Peyer's patch (tissue), 4 donors: Measurements from ENCODE around the gene PTPRJ.

Source experiments
- POLR2A ChIP-seq, 2 donors: fragments of 450-650 bp; IDR thresholded peaks; one replicate each; pipeline ENCODE4 v1.5.1; 2017; ENCODE audit warnings: antibody characterized with exemption in 2 of 2, mild to moderate bottlenecking in 2 of 2, moderate library complexity in 2 of 2
- TF ChIP-seq, protein P1 (sequence below), 6 experiments: fragments of 450-650 bp in 4 of 6; fragments of 200-600 bp in 2 of 6; sonication (generic) in 1 of 6; IDR thresholded peaks; one replicate each; pipeline ENCODE4 v1.5.1; 2017 to 2019; ENCODE audit warnings: antibody characterized with exemption in 6 of 6, mild to moderate bottlenecking in 3 of 6, moderate library complexity in 1 of 6

DNA sequence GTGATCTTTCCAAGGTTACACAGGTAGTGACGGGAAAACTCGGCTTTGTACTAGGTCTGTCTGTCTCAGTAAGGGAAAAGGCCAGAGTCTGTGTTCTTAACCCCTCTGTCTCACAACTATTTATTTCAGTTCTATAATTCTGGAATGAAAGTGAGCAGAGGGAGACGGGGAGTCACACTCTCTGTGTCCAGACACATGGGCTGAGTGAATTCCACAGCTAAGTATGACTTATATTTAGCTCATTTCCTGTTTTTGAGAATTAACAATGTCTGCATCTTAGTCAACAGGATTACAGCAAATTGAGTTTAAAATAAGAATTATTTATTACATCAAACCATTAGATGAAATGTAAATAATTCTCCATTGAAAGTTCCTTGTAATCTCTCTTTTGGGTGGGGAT, 173.8 kb downstream of the PTPRJ start:
- TF ChIP-seq, protein P1, sequence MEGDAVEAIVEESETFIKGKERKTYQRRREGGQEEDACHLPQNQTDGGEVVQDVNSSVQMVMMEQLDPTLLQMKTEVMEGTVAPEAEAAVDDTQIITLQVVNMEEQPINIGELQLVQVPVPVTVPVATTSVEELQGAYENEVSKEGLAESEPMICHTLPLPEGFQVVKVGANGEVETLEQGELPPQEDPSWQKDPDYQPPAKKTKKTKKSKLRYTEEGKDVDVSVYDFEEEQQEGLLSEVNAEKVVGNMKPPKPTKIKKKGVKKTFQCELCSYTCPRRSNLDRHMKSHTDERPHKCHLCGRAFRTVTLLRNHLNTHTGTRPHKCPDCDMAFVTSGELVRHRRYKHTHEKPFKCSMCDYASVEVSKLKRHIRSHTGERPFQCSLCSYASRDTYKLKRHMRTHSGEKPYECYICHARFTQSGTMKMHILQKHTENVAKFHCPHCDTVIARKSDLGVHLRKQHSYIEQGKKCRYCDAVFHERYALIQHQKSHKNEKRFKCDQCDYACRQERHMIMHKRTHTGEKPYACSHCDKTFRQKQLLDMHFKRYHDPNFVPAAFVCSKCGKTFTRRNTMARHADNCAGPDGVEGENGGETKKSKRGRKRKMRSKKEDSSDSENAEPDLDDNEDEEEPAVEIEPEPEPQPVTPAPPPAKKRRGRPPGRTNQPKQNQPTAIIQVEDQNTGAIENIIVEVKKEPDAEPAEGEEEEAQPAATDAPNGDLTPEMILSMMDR (IDR thresholded peaks at IDR 0.05): no peak
- TF ChIP-seq POLR2A (IDR thresholded peaks at IDR 0.05): no peak
